ENCODE results near the gene NSMCE4A. TPM values are rescaled to one million over a fixed set of nuclear protein-coding genes. Genes with fewer than 3 reads are reported as not detected.
A peak's percentile ranks its signal among the peaks of the same experiment; 100 is the strongest.
"Not testable (repeated sequence)": the region's sequence is repeated elsewhere in the genome, so short reads cannot be mapped to it uniquely, and the experiment has no call there.

NSMCE4A gene
- total RNA-seq, 1 donor from 2014 or later, result 57.9 TPM

DNA sequence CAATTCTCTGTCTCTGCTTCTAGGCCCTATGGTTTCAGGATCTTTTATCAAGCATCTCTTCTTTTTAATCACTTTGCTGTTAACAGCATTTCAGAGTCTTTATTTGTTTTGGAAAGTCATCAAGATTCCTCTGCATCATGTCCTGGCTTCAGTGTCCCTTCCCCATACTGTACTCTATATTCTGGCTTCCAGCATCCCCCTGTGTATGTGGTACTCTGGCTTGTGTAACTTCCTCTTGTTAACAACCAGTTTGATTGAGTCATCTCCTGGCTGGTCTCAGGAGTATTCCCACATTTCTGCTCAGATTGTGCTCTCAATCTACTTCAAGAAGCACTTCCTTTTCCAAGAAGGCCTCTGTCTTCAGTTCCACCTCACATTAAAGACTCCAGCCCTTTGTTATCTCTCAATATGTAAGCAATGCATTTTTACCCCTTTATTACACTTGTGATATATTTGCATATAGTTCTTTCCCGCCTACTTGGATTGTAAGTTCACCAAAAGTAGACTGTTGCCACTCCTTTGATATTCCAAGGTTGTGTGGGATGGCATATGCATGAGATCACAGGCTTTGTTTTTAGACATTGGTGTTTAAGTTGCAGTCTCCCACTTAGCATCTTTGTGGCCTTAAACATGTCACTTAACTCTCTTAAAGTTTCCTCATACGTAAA is 32.1 kb downstream of the NSMCE4A start:
- H3K27ac Mint-ChIP-seq, result peak overlapping the region; percentile 11

DNA sequence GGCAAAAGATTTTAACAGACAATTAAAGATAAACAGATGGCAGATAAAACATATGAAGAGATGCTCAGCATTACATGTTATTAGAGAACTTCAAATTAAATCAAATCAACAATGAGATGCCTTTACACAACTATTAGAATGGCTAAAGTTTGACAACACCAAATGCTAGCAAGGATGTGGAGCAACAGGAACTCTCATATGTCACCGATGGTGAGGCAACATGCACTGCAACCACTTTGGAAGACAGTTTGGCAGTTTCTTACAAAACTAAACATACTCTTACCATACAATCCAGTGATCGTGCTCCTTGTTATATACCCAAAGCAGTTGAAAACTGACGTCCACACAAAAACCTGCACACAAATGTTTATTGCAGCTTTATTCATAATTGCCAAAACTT is 33.5 kb downstream of the NSMCE4A start:
- TF ChIP-seq, protein P1, sequence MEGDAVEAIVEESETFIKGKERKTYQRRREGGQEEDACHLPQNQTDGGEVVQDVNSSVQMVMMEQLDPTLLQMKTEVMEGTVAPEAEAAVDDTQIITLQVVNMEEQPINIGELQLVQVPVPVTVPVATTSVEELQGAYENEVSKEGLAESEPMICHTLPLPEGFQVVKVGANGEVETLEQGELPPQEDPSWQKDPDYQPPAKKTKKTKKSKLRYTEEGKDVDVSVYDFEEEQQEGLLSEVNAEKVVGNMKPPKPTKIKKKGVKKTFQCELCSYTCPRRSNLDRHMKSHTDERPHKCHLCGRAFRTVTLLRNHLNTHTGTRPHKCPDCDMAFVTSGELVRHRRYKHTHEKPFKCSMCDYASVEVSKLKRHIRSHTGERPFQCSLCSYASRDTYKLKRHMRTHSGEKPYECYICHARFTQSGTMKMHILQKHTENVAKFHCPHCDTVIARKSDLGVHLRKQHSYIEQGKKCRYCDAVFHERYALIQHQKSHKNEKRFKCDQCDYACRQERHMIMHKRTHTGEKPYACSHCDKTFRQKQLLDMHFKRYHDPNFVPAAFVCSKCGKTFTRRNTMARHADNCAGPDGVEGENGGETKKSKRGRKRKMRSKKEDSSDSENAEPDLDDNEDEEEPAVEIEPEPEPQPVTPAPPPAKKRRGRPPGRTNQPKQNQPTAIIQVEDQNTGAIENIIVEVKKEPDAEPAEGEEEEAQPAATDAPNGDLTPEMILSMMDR (IDR thresholded peaks at IDR 0.05; ENCODE audit: unreplicated experiment), result no peak
- Mint-ChIP-seq H3K27me3 (no peaks in the 10 kb centered on the region), H3K27ac (no peak overlapping the region), H3K4me3 (ENCODE audit: low read depth) (no peak overlapping the region), H3K4me1 (ENCODE audit: low read depth) (peaks cover 1% of the 10 kb centered on the region), H3K9me3 (ENCODE audit: low read depth) (peaks cover 11% of the 10 kb centered on the region), H3K36me3 (ENCODE audit: insufficient read depth) (peaks cover 9% of the 10 kb centered on the region)
- no peak for DNase-seq (ENCODE audit: low spot score, unreplicated experiment)

More for the DNA sequence above, 32.1 kb downstream of the NSMCE4A start:
- Mint-ChIP-seq H3K27me3 (no peaks in the 10 kb centered on the region), H3K9me3 (ENCODE audit: low read depth) (peaks cover 7% of the 10 kb centered on the region), H3K4me1 (ENCODE audit: low read depth) (peaks cover 3% of the 10 kb centered on the region), H3K36me3 (ENCODE audit: insufficient read depth) (peaks cover 9% of the 10 kb centered on the region), H3K4me3 (ENCODE audit: low read depth) (no peak overlapping the region)
- TF ChIP-seq, protein P1 (IDR thresholded peaks at IDR 0.05; ENCODE audit: unreplicated experiment), result no peak
- no peak for DNase-seq (ENCODE audit: low spot score, unreplicated experiment)

DNA sequence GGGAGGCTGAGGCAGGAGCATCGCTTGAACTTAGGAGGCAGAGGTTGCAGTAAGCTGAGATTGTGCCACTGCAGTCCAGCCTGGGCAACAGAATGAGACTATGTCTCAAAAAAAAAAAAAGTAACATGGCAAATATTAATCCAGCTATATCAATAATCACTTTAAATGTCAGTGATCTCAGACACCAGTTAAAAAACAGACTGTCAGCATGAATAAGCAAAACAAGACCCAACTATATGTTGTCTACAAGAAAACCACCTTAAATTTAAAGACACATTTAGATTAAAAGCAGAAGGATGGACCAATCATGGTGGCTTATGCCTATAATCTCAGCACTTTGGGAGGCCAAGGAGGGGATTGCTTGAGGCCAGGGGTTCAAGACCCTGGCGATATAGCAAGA is 38.7 kb downstream of the NSMCE4A start:
- peaks cover 14% of the 10 kb centered on the region for H3K9me3 Mint-ChIP-seq (ENCODE audit: low read depth)
- no peaks in the 10 kb centered on the region for H3K27me3 Mint-ChIP-seq
- H3K4me1 Mint-ChIP-seq (ENCODE audit: low read depth), result peaks cover 6% of the 10 kb centered on the region
- no peak overlapping the region for H3K4me3 Mint-ChIP-seq (ENCODE audit: low read depth)
- TF ChIP-seq, protein P1 (IDR thresholded peaks at IDR 0.05; ENCODE audit: unreplicated experiment), result no peak
- no peak overlapping the region for H3K27ac Mint-ChIP-seq
- peaks cover 35% of the 10 kb centered on the region for H3K36me3 Mint-ChIP-seq (ENCODE audit: insufficient read depth)
- no peak for DNase-seq (ENCODE audit: low spot score, unreplicated experiment)

DNA sequence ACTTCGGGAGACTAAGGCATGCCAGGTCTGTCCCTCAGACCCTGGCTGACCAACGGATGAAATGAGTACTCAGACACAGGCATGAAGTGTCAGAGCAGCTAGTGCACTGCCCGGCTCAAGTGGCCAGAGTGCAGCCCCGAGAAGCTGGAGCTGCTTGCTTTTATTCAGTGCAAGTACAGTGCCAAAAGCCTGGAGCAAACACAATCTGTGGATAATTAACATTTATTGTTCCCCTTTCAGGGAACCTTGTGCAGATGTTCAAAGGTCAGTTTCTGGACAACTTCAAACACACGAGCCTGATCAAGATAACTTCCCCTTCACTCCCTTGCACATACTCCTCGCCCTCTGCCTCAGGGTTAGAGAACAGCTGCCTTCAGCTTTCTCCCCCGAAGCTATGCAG is 39.3 kb downstream of the NSMCE4A start:
- DNase-seq (ENCODE audit: low spot score, unreplicated experiment), result no peak
- Mint-ChIP-seq H3K36me3 (ENCODE audit: insufficient read depth) (peaks cover 35% of the 10 kb centered on the region), H3K27ac (peak overlapping the region; percentile 69), H3K4me3 (ENCODE audit: low read depth) (no peak overlapping the region), H3K27me3 (no peaks in the 10 kb centered on the region), H3K4me1 (ENCODE audit: low read depth) (peaks cover 11% of the 10 kb centered on the region), H3K9me3 (ENCODE audit: low read depth) (peaks cover 14% of the 10 kb centered on the region)
- TF ChIP-seq, protein P1 (IDR thresholded peaks at IDR 0.05; ENCODE audit: unreplicated experiment), result no peak

DNA sequence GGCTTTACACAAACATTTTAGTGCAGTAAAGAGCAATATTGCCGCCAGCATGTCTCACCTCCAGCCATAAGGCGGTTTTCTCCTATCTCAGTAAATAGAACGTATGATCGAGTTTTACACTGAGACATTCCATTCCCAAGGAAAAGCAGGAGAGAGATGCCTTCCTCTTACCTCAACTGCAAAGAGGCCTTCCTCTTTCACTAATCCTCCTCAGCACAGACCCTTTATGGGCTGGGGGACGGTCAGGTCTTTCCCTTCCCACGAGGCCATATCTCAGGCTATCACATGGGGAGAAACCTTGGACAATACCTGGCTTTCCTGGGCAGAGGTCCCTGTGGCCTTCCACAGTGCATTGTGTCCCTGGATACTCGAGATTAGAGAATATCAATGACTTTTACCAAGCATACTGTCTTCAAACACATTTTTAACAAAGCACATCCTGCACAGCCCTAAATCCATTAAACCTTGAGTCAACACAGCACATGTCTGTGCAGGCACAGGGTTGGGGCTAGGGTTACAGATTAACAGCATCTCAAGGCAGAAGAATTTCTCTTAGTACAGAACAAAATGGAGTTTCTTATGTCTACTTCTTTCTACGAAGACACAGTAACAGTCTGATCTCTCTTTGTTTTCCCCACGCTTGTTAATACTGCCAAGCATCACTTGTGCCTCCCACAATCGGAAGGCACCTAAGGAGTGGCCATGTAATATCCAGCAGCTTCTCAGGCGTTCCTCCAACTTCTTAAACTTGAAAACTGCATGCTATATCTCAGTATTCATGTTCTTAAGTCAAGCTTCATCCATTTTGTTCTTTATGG is 44.5 kb downstream of the NSMCE4A start:
- H3K4me1 Mint-ChIP-seq (ENCODE audit: low read depth), result peaks cover 30% of the 10 kb centered on the region
- not testable (repeated sequence) for H3K9me3 Mint-ChIP-seq (ENCODE audit: low read depth); H3K27me3 Mint-ChIP-seq; DNase-seq (ENCODE audit: low spot score, unreplicated experiment)
- H3K4me3 Mint-ChIP-seq (ENCODE audit: low read depth), result peak overlapping the region; percentile 82
- peak overlapping the region; percentile 95 for H3K27ac Mint-ChIP-seq
- peaks cover 19% of the 10 kb centered on the region for H3K36me3 Mint-ChIP-seq (ENCODE audit: insufficient read depth)

DNA sequence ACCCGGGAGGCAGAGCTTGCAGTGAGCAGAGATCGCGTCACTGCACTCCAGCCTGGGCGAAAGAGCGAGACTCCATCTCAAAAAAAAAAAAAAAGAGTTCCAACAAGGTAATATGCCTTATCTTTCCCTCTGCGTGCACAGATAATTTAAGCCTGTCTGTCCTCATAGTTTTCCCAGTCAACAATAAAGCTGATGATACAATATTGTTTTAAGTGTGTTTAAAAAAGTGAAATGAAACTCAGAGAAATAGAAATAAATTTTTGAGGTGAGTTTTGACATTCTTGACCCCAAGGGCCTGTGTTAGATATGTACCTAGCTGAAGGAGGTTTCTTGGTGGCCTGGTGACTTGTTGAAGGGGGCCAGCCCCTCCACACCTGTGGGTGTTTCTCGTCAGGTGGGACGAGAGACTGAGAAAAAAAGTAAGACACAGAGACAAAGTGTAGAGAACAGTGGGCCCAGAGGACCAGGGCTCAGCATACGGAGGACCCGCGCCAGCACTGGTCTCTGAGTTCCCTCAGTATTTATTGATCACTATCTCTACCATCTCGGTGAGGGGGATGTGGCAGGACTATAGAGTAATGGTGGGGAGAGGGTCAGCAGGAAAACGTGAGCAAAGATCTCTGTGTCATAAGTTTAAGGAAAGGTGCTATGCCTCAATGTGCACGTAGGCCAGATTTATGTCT is 45.3 kb downstream of the NSMCE4A start:
- not testable (repeated sequence) for H3K27me3 Mint-ChIP-seq; H3K9me3 Mint-ChIP-seq (ENCODE audit: low read depth); DNase-seq (ENCODE audit: low spot score, unreplicated experiment)
- H3K36me3 Mint-ChIP-seq (ENCODE audit: insufficient read depth), result peaks cover 18% of the 10 kb centered on the region
- peaks cover 33% of the 10 kb centered on the region for H3K4me1 Mint-ChIP-seq (ENCODE audit: low read depth)
- H3K4me3 Mint-ChIP-seq (ENCODE audit: low read depth), result peak overlapping the region; percentile 82
- H3K27ac Mint-ChIP-seq, result peak overlapping the region; percentile 95

Data from progenitor cell of endocrine pancreas (in vitro differentiated cells).